GM21576 (cell line): Measurements from ENCODE around the gene FAM161A.
A peak's percentile ranks its signal among the peaks of the same experiment; 100 is the strongest.
"Not testable (repeated sequence)": the region's sequence is repeated elsewhere in the genome, so short reads cannot be mapped to it uniquely, and the experiment has no call there.

ENCODE experiments used
- ATAC-seq: cut with Tn5 transposase; IDR thresholded peaks from one replicate; pipeline ENCODE4 v1.9.1; 2021; ENCODE audit warnings: mild to moderate bottlenecking, moderate library complexity; ENCODE audit not compliant: unreplicated experiment

The FAM161A gene

GRCh38 chr2:61853847-61854563 lies at the start of gene FAM161A:
TSS of gene FAM161A (minus strand) at chr2:61854060. CDS start at chr2:61854041, 19 bp downstream.
- peak; percentile 84 for ATAC-seq

GRCh38 chr2:61900281-61900680 lies 46.4 kb upstream of the FAM161A start:
- no peak for ATAC-seq

- no peak for ATAC-seq
Observed at GRCh38 chr2:61898810-61899209, 45.0 kb upstream of the FAM161A start.

- peak; percentile 78 for ATAC-seq
Observed at GRCh38 chr2:61888267-61889055, 34.6 kb upstream of the FAM161A start, which contains the start of gene CCT4. TSS of gene CCT4 (minus strand) at chr2:61888656. CDS start at chr2:61888507, 149 bp downstream.

GRCh38 chr2:61887717-61888266 lies 33.9 kb upstream of the FAM161A start:
- ATAC-seq: peak; percentile 4

GRCh38 chr2:61885896-61886603 lies 32.2 kb upstream of the FAM161A start:
- ATAC-seq: no peak

GRCh38 chr2:61882850-61883249 lies 29.0 kb upstream of the FAM161A start:
- no peak for ATAC-seq

GRCh38 chr2:61879351-61879750 lies 25.5 kb upstream of the FAM161A start:
- not testable (repeated sequence) for ATAC-seq

- ATAC-seq: no peak
Observed at GRCh38 chr2:61878761-61879160, 24.9 kb upstream of the FAM161A start.

GRCh38 chr2:61877571-61878245 lies 23.8 kb upstream of the FAM161A start:
- no peak for ATAC-seq

- no peak for ATAC-seq
Observed at GRCh38 chr2:61876400-61876799, 22.5 kb upstream of the FAM161A start.

GRCh38 chr2:61866482-61867089 lies 12.7 kb upstream of the FAM161A start:
- ATAC-seq: not testable (repeated sequence)

GRCh38 chr2:61862085-61862484 lies 8.2 kb upstream of the FAM161A start:
- no peak for ATAC-seq

GRCh38 chr2:61857224-61857623 lies 3.4 kb upstream of the FAM161A start:
- ATAC-seq: no peak

- ATAC-seq: no peak
Observed at GRCh38 chr2:61855318-61855613, 1.4 kb upstream of the FAM161A start.

- ATAC-seq: peak; percentile 85
Observed at GRCh38 chr2:61854564-61855317, 881 bp upstream of the FAM161A start.

GRCh38 chr2:61853086-61853846 lies 594 bp downstream of the FAM161A start:
- peak; percentile 54 for ATAC-seq

- ATAC-seq: not testable (repeated sequence)
Observed at GRCh38 chr2:61851270-61851669, 2.6 kb downstream of the FAM161A start.

GRCh38 chr2:61845320-61845719 lies 8.5 kb downstream of the FAM161A start:
- ATAC-seq: no peak
